ENCODE measurements around the gene ZMYND8.
"Not testable (repeated sequence)": the region's sequence is repeated elsewhere in the genome, so short reads cannot be mapped to it uniquely, and the experiment has no call there.

The ZMYND8 gene

GRCh38 chr20:47250360-47250759 lies 106.1 kb downstream of the ZMYND8 start:
- Histone ChIP-seq H3K4me1 (ENCODE audit: control insufficient read depth, insufficient read depth, low read length) (peaks cover 7% of the 10 kb centered on the region), H3K4me3 (ENCODE audit: low read length in 2 of 2) (no peak overlapping the region), H3K9me3 (ENCODE audit: control insufficient read depth in 2 of 2, low read length in 2 of 2) (no peaks in the 10 kb centered on the region), H3K27me3 (ENCODE audit: control insufficient read depth in 1 of 2, insufficient read depth in 2 of 2, low read length in 2 of 2) (no peaks in the 10 kb centered on the region), H3K36me3 (ENCODE audit: control insufficient read depth in 2 of 2, insufficient read depth in 2 of 2, low read length in 2 of 2) (peaks cover 34 to 39% of the 10 kb centered on the region in 2 donors), H3K9ac (ENCODE audit: low read length in 2 of 2) (no peak overlapping the region), H3K27ac (ENCODE audit: low read length) (no peak overlapping the region)

- H3K9ac ChIP-seq (ENCODE audit: low read length in 2 of 2): no peak overlapping the region
- H3K36me3 ChIP-seq (ENCODE audit: control insufficient read depth in 2 of 2, insufficient read depth in 2 of 2, low read length in 2 of 2): peaks cover 34 to 40% of the 10 kb centered on the region in 2 donors
- no peak overlapping the region for H3K27ac ChIP-seq (ENCODE audit: low read length)
- H3K27me3 ChIP-seq (ENCODE audit: control insufficient read depth in 1 of 2, insufficient read depth in 2 of 2, low read length in 2 of 2): no peaks in the 10 kb centered on the region
- peaks cover 7% of the 10 kb centered on the region for H3K4me1 ChIP-seq (ENCODE audit: control insufficient read depth, insufficient read depth, low read length)
- H3K4me3 ChIP-seq (ENCODE audit: low read length in 2 of 2): no peak overlapping the region
- no peaks in the 10 kb centered on the region for H3K9me3 ChIP-seq (ENCODE audit: control insufficient read depth in 2 of 2, low read length in 2 of 2)
Measured at GRCh38 chr20:47249913-47250312, 106.6 kb downstream of the ZMYND8 start.

DNA sequence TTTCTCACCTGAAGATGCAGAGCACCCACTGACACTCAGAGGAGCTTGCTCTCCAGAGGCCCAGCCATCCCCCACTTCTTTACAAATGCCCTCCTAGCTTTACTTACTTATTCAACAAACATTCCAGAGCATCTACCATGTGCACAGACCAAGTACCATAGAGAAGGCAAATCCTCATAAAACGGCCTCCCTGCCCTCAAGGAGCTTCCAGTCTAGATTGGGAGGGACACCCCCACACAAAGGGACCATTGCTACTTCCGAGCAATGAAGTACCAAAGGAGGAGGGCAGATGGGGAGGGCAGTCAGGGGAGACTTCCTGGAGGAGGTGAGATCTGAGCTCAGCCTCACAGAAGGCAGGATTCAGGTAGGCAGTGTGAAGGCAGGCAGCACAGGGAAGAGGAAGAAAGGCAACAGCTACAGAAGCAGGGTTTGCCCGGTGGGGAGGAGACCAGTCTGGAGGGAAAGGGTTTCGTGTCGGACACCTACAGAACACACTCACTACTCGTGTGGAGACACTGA lies 108.0 kb downstream of the ZMYND8 start:
- Histone ChIP-seq H3K36me3 (ENCODE audit: control insufficient read depth in 2 of 2, insufficient read depth in 2 of 2, low read length in 2 of 2) (peaks cover 34 to 43% of the 10 kb centered on the region in 2 donors), H3K4me3 (ENCODE audit: low read length in 2 of 2) (no peak overlapping the region), H3K4me1 (ENCODE audit: control insufficient read depth, insufficient read depth, low read length) (peaks cover under 1% of the 10 kb centered on the region), H3K27me3 (ENCODE audit: control insufficient read depth in 1 of 2, insufficient read depth in 2 of 2, low read length in 2 of 2) (no peaks in the 10 kb centered on the region), H3K9ac (ENCODE audit: low read length in 2 of 2) (no peak overlapping the region), H3K9me3 (ENCODE audit: control insufficient read depth in 2 of 2, low read length in 2 of 2) (no peaks in the 10 kb centered on the region), H3K27ac (ENCODE audit: low read length) (no peak overlapping the region)

GRCh38 chr20:47247972-47248371 lies 108.5 kb downstream of the ZMYND8 start:
- no peaks in the 10 kb centered on the region for H3K4me1 ChIP-seq (ENCODE audit: control insufficient read depth, insufficient read depth, low read length)
- no peak overlapping the region for H3K27ac ChIP-seq (ENCODE audit: low read length)
- H3K9me3 ChIP-seq (ENCODE audit: control insufficient read depth in 2 of 2, low read length in 2 of 2): no peaks in the 10 kb centered on the region
- no peak overlapping the region for H3K9ac ChIP-seq (ENCODE audit: low read length in 2 of 2)
- H3K27me3 ChIP-seq (ENCODE audit: control insufficient read depth in 1 of 2, insufficient read depth in 2 of 2, low read length in 2 of 2): no peaks in the 10 kb centered on the region
- no peak overlapping the region for H3K4me3 ChIP-seq (ENCODE audit: low read length in 2 of 2)
- H3K36me3 ChIP-seq (ENCODE audit: control insufficient read depth in 2 of 2, insufficient read depth in 2 of 2, low read length in 2 of 2): peaks cover 34 to 43% of the 10 kb centered on the region in 2 donors

DNA sequence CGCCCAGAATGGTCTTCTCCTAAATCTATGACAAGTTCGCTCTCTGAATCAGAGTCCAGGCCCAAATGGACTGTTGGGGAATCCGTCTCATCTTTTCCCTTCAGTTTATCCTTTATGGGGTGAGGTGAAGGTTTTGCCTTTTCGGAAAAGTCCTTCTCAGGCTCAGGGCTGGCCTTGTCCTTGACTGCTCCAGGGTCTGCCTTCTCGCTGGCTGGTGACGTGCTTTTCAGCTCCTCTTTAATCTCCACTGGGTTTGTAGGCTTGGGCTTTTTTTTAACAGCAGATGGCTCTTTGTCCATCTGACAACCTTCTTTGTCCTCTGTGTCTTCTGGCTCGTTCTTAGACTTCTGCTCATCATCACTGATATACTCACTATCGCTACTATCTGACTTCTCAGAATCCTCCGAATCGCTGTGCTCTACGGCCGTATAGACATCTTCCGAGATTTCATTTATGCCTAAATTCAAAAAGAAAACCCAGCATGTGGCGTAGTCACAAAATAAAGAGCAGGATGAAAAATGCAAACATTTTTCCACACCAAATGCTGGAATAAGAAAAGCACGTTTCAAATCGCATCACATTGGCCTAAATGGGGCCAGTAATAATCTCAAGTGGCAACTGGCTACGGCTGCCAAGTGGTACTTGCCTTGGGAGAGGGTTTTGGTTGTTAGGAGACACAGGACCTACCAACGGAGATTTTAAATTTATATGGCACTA lies 110.3 kb downstream of the ZMYND8 start:
- H3K27ac ChIP-seq (ENCODE audit: low read length): no peak overlapping the region
- no peak overlapping the region for H3K9ac ChIP-seq (ENCODE audit: low read length in 2 of 2)
- H3K4me3 ChIP-seq (ENCODE audit: low read length in 2 of 2): no peak overlapping the region
- no peaks in the 10 kb centered on the region for H3K27me3 ChIP-seq (ENCODE audit: control insufficient read depth in 1 of 2, insufficient read depth in 2 of 2, low read length in 2 of 2)
- H3K36me3 ChIP-seq (ENCODE audit: control insufficient read depth in 2 of 2, insufficient read depth in 2 of 2, low read length in 2 of 2): peaks cover 34 to 46% of the 10 kb centered on the region in 2 donors
- peaks cover 7% of the 10 kb centered on the region for H3K4me1 ChIP-seq (ENCODE audit: control insufficient read depth, insufficient read depth, low read length)
- no peaks in the 10 kb centered on the region for H3K9me3 ChIP-seq (ENCODE audit: control insufficient read depth in 2 of 2, low read length in 2 of 2)

DNA sequence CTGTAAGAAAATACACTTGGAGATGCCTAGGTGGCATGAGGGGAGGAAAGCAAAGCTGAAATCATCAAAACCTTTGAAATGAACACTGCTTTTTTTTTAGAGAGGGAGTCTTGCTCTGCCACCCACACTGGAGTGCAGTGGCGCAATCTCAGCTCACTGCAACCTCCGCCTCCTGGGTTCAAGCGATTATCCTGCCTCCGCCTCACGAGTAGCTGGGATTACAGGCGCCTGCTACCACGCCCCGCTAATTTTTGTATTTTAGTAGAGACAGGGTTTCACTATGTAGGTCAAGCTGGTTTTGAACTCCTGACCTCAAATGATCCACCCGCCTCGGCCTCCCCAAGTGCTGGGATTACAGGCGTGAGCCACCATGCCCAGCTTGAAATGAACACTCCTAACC lies 111.3 kb downstream of the ZMYND8 start:
- not testable (repeated sequence) for H3K9ac ChIP-seq (ENCODE audit: low read length in 2 of 2); H3K27me3 ChIP-seq (ENCODE audit: control insufficient read depth in 1 of 2, insufficient read depth in 2 of 2, low read length in 2 of 2); H3K27ac ChIP-seq (ENCODE audit: low read length); H3K4me3 ChIP-seq (ENCODE audit: low read length in 2 of 2); H3K9me3 ChIP-seq (ENCODE audit: control insufficient read depth in 2 of 2, low read length in 2 of 2); H3K4me1 ChIP-seq (ENCODE audit: control insufficient read depth, insufficient read depth, low read length)
- H3K36me3 ChIP-seq (ENCODE audit: control insufficient read depth in 2 of 2, insufficient read depth in 2 of 2, low read length in 2 of 2): peaks cover 30 to 42% of the 10 kb centered on the region in 2 donors

- Histone ChIP-seq H3K9ac (ENCODE audit: low read length in 2 of 2) (no peak overlapping the region), H3K27ac (ENCODE audit: low read length) (no peak overlapping the region), H3K36me3 (ENCODE audit: control insufficient read depth in 2 of 2, insufficient read depth in 2 of 2, low read length in 2 of 2) (peaks cover 29 to 38% of the 10 kb centered on the region in 2 donors), H3K9me3 (ENCODE audit: control insufficient read depth in 2 of 2, low read length in 2 of 2) (no peaks in the 10 kb centered on the region), H3K4me1 (ENCODE audit: control insufficient read depth, insufficient read depth, low read length) (peaks cover 7% of the 10 kb centered on the region), H3K27me3 (ENCODE audit: control insufficient read depth in 1 of 2, insufficient read depth in 2 of 2, low read length in 2 of 2) (no peaks in the 10 kb centered on the region), H3K4me3 (ENCODE audit: low read length in 2 of 2) (no peak overlapping the region)
Measured at GRCh38 chr20:47244451-47244850, 112.0 kb downstream of the ZMYND8 start.

DNA sequence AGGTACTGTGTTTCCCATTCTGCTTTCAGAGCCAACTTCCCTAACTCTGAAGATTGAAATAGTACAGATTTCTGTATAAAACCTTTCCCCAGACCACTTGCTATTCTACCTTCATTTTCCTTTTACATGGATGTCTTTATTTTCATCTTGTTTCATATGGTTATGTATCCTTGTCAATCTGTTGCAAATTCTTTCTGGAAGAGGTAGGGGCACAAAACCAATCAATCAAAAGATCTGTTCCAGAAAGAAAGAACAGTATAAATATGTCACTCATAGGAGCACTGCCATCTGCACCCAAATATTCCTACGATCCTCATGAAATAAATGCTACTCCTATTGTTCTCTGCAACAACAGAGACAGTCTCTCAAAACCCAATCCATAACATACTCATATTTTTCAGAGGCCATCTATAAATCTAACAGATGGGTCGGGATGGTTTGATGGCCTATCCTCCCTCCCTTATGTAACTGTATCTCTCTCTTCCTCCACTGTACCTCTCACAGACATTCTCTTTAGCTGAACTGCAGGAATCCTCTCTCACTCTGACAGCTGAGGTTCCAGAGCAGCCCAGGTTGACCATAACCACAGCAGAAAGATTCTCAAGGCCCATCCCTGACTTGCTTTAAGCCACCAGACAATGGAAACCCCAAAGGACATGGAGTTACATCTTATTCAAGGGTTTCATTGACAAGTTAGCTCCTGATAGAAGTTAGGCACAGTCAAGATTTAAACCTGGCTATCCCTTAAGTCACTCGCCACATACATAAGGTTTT lies 112.8 kb downstream of the ZMYND8 start:
- H3K4me1 ChIP-seq (ENCODE audit: control insufficient read depth, insufficient read depth, low read length): peaks cover 7% of the 10 kb centered on the region
- H3K27ac ChIP-seq (ENCODE audit: low read length): no peak overlapping the region
- H3K9ac ChIP-seq (ENCODE audit: low read length in 2 of 2): no peak overlapping the region
- H3K9me3 ChIP-seq (ENCODE audit: control insufficient read depth in 2 of 2, low read length in 2 of 2): no peaks in the 10 kb centered on the region
- H3K36me3 ChIP-seq (ENCODE audit: control insufficient read depth in 2 of 2, insufficient read depth in 2 of 2, low read length in 2 of 2): peaks cover 23 to 37% of the 10 kb centered on the region in 2 donors
- H3K4me3 ChIP-seq (ENCODE audit: low read length in 2 of 2): no peak overlapping the region
- H3K27me3 ChIP-seq (ENCODE audit: control insufficient read depth in 1 of 2, insufficient read depth in 2 of 2, low read length in 2 of 2): no peaks in the 10 kb centered on the region

- H3K36me3 ChIP-seq (ENCODE audit: control insufficient read depth in 2 of 2, insufficient read depth in 2 of 2, low read length in 2 of 2): peaks cover 18 to 30% of the 10 kb centered on the region in 2 donors
- H3K27me3 ChIP-seq (ENCODE audit: control insufficient read depth in 1 of 2, insufficient read depth in 2 of 2, low read length in 2 of 2): no peaks in the 10 kb centered on the region
- H3K4me3 ChIP-seq (ENCODE audit: low read length in 2 of 2): no peak overlapping the region
- peaks cover 7% of the 10 kb centered on the region for H3K4me1 ChIP-seq (ENCODE audit: control insufficient read depth, insufficient read depth, low read length)
- H3K9ac ChIP-seq (ENCODE audit: low read length in 2 of 2): no peak overlapping the region
- H3K9me3 ChIP-seq (ENCODE audit: control insufficient read depth in 2 of 2, low read length in 2 of 2): no peaks in the 10 kb centered on the region
- H3K27ac ChIP-seq (ENCODE audit: low read length): no peak overlapping the region
Measured at GRCh38 chr20:47243003-47243402, 113.5 kb downstream of the ZMYND8 start.

DNA sequence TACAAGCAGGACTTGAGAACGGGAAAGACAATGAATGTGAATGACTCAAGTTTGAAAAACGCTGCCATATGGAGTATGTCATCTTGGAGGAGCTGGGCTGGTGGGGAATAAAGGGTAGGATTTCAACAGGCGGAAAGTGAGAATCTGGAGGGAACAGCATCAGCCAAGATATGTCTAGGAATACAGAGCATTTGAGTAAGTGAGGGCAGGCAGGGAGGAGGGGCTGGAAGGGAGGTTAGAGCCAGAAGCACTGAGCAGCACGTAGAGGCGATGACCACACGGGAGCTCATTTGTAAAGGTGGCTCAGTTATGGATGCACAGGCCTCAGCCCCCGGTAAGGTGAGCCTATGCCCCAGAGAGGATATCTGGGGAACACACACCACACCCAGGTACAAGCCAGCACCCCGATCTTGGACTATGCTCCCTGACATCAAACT lies 115.1 kb downstream of the ZMYND8 start:
- no peak overlapping the region for H3K9ac ChIP-seq (ENCODE audit: low read length in 2 of 2)
- H3K4me1 ChIP-seq (ENCODE audit: control insufficient read depth, insufficient read depth, low read length): peaks cover 7% of the 10 kb centered on the region
- peaks cover 18 to 26% of the 10 kb centered on the region in 2 donors for H3K36me3 ChIP-seq (ENCODE audit: control insufficient read depth in 2 of 2, insufficient read depth in 2 of 2, low read length in 2 of 2)
- no peak overlapping the region for H3K27ac ChIP-seq (ENCODE audit: low read length)
- H3K27me3 ChIP-seq (ENCODE audit: control insufficient read depth in 1 of 2, insufficient read depth in 2 of 2, low read length in 2 of 2): no peaks in the 10 kb centered on the region
- H3K9me3 ChIP-seq (ENCODE audit: control insufficient read depth in 2 of 2, low read length in 2 of 2): no peaks in the 10 kb centered on the region
- H3K4me3 ChIP-seq (ENCODE audit: low read length in 2 of 2): no peak overlapping the region

DNA sequence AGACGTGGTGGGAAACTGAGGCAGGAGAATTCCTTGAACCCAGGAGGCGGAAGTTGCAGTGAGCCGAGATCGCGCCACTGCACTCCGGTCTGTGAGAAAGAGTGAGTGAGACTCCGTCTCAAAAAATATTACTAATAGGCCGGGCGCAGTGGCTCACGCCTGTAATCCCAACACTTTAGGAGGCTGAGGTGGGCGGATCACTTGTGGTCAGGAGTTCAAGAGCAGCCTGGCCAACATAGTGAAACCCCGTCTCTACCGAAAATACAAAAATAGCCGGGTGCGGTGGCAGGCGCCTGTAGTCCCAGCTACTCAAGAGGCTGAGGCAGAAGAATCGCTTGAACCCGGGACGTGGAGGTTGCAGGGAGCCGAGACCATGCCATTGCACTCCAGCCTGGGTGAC lies 116.4 kb downstream of the ZMYND8 start:
- peaks cover 20 to 26% of the 10 kb centered on the region in 2 donors for H3K36me3 ChIP-seq (ENCODE audit: control insufficient read depth in 2 of 2, insufficient read depth in 2 of 2, low read length in 2 of 2)
- not testable (repeated sequence) for H3K4me3 ChIP-seq (ENCODE audit: low read length in 2 of 2); H3K27ac ChIP-seq (ENCODE audit: low read length); H3K9ac ChIP-seq (ENCODE audit: low read length in 2 of 2); H3K27me3 ChIP-seq (ENCODE audit: control insufficient read depth in 1 of 2, insufficient read depth in 2 of 2, low read length in 2 of 2); H3K4me1 ChIP-seq (ENCODE audit: control insufficient read depth, insufficient read depth, low read length); H3K9me3 ChIP-seq (ENCODE audit: control insufficient read depth in 2 of 2, low read length in 2 of 2)
